HG03457 (cell line): Measurements from ENCODE around the gene ZFP69B.

Experiments used
- ATAC-seq: cut with Tn5 transposase; IDR thresholded peaks from one replicate; pipeline ENCODE4 v1.9.1; 2021; ENCODE audit warnings: moderate number of reproducible peaks; ENCODE audit not compliant: unreplicated experiment

ZFP69B gene

GRCh38 chr1:40449684-40450494, at the start of gene ZFP69B:
ZFP69B (plus strand) TSS chr1:40450476; CDS start chr1:40450962, 486 bp downstream.
- ATAC-seq = peak; percentile 55

- no peak for ATAC-seq
Measured at GRCh38 chr1:40401473-40402201, 48.6 kb upstream of the ZFP69B start.

GRCh38 chr1:40404670-40405462, 45.4 kb upstream of the ZFP69B start:
- ATAC-seq = no peak

GRCh38 chr1:40405812-40406211, 44.5 kb upstream of the ZFP69B start:
- no peak for ATAC-seq

- ATAC-seq = no peak
Measured at GRCh38 chr1:40407453-40407852, 42.8 kb upstream of the ZFP69B start.

GRCh38 chr1:40409467-40409866, 40.8 kb upstream of the ZFP69B start:
- ATAC-seq = no peak

GRCh38 chr1:40411294-40411693, 39.0 kb upstream of the ZFP69B start:
- no peak for ATAC-seq

- no peak for ATAC-seq
Measured at GRCh38 chr1:40411843-40412242, 38.4 kb upstream of the ZFP69B start.

- ATAC-seq = no peak
Measured at GRCh38 chr1:40413527-40414252, 36.6 kb upstream of the ZFP69B start.

- no peak for ATAC-seq
Measured at GRCh38 chr1:40414331-40414730, 35.9 kb upstream of the ZFP69B start.

GRCh38 chr1:40416709-40417108, 33.6 kb upstream of the ZFP69B start:
- no peak for ATAC-seq

- ATAC-seq = no peak
Measured at GRCh38 chr1:40421431-40422384, 28.6 kb upstream of the ZFP69B start.

- ATAC-seq = no peak
Measured at GRCh38 chr1:40422630-40423263, 27.5 kb upstream of the ZFP69B start.

GRCh38 chr1:40423264-40423642, 27.0 kb upstream of the ZFP69B start:
- ATAC-seq = no peak

- ATAC-seq = no peak
Measured at GRCh38 chr1:40423951-40424618, 26.2 kb upstream of the ZFP69B start.

- no peak for ATAC-seq
Measured at GRCh38 chr1:40425198-40425597, 25.1 kb upstream of the ZFP69B start.

GRCh38 chr1:40431385-40431784, 18.9 kb upstream of the ZFP69B start:
- no peak for ATAC-seq

- no peak for ATAC-seq
Measured at GRCh38 chr1:40432644-40433390, 17.5 kb upstream of the ZFP69B start.
